ENCODE results near the gene PIP4K2C. TPM values are rescaled to one million over a fixed set of nuclear protein-coding genes. Genes with fewer than 3 reads are reported as not detected.

PIP4K2C gene
- total RNA-seq, 1 experiment from 2014 or later: 88.6 TPM

GRCh38 chr12:57606821-57607220, 15.8 kb downstream of the PIP4K2C start:
- ChIA-PET CTCF (no interaction called here), POLR2A (ENCODE audit: unreplicated experiment) (no interaction called here)
- Histone ChIP-seq H3K36me3 (ENCODE audit: low read depth, low read length) (peaks cover 5% of the 10 kb centered on the region; the same call in 1 of the 2 replicates), H3K27ac (ENCODE audit: low read length) (no peak overlapping the region), H3K27me3 (ENCODE audit: low read length) (no peaks in the 10 kb centered on the region), H3K9me3 (ENCODE audit: low read length) (no peaks in the 10 kb centered on the region), H3K4me3 (ENCODE audit: low read length) (no peak overlapping the region), H3K4me1 (ENCODE audit: insufficient read depth, low read length) (peaks cover 21% of the 10 kb centered on the region), H3K4me2 (ENCODE audit: low read length) (no peak overlapping the region), H3K9ac (ENCODE audit: low read length) (no peak overlapping the region), H3F3A (ENCODE audit: low read length, unreplicated experiment) (no peaks in the 10 kb centered on the region), H3K9me2 (replicated peaks; ENCODE audit: low read length) (no peaks in the 10 kb centered on the region), H3K79me2 (ENCODE audit: low read length) (no peaks in the 10 kb centered on the region), H2AFZ (ENCODE audit: low read length) (no peak overlapping the region), H4K20me1 (ENCODE audit: low read length) (no peaks in the 10 kb centered on the region)
- intact Hi-C loops (cut with micrococcal nuclease): no loop called here
- TF ChIP-seq, protein P1, sequence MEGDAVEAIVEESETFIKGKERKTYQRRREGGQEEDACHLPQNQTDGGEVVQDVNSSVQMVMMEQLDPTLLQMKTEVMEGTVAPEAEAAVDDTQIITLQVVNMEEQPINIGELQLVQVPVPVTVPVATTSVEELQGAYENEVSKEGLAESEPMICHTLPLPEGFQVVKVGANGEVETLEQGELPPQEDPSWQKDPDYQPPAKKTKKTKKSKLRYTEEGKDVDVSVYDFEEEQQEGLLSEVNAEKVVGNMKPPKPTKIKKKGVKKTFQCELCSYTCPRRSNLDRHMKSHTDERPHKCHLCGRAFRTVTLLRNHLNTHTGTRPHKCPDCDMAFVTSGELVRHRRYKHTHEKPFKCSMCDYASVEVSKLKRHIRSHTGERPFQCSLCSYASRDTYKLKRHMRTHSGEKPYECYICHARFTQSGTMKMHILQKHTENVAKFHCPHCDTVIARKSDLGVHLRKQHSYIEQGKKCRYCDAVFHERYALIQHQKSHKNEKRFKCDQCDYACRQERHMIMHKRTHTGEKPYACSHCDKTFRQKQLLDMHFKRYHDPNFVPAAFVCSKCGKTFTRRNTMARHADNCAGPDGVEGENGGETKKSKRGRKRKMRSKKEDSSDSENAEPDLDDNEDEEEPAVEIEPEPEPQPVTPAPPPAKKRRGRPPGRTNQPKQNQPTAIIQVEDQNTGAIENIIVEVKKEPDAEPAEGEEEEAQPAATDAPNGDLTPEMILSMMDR (conservative IDR thresholded peaks at IDR 0.05; ENCODE audit: low read depth, low read length): no peak
- TF ChIP-seq EZH2 (IDR thresholded peaks at IDR 0.05; ENCODE audit: low read length, unreplicated experiment) (no peak), EZH2phosphoT487 (IDR thresholded peaks at IDR 0.05; ENCODE audit: borderline replicate concordance, low read length) (no peak)
- BruUV-seq (replicated peaks): no TSS peak
- no peak for DNase-seq
- ATAC-seq: no peak

DNA sequence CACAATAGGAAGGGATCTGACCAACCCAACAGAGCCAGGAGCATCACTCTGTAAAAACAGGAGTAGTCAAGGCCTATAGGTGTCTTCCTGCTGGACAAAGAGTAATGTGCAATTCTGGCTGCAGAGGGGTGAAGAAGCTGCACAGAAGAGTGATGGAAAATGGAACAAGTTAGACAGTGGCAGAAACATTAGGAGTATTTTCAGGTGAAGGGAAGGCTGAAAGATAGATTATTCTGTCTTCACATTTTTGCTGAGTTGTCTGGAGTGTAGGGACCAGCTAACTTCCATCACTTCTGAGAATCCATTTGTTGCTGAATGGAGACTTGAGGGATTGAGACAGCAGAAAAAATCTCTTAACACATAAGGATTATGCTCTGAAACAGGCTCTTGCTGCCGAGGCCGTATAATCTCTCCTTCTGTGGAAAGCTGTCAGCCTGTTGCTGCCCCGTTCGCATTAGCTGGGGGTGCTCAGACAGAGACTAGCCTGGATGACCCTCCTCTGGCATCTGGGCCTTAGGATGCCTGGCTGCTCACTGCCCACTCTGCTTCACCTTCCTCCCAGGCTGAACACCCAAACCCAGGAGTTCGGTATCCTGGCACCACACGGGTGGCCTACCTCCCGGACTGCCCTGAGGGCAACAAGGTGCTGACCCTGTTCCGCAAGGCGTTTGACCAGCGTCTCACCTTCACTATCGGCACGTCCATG, 17.1 kb downstream of the PIP4K2C start:
- no peak for ATAC-seq
- H3K9me3 ChIP-seq (ENCODE audit: low read length): no peaks in the 10 kb centered on the region
- no peak overlapping the region for H3K4me3 ChIP-seq (ENCODE audit: low read length)
- H3K9ac ChIP-seq (ENCODE audit: low read length): no peak overlapping the region
- intact Hi-C loops (cut with micrococcal nuclease): no loop called here
- H3K9me2 ChIP-seq (replicated peaks; ENCODE audit: low read length): no peaks in the 10 kb centered on the region
- no peaks in the 10 kb centered on the region for H4K20me1 ChIP-seq (ENCODE audit: low read length)
- no peaks in the 10 kb centered on the region for H3K79me2 ChIP-seq (ENCODE audit: low read length)
- POLR2A ChIA-PET (ENCODE audit: unreplicated experiment): no interaction called here
- H3K4me1 ChIP-seq (ENCODE audit: insufficient read depth, low read length): peaks cover 26% of the 10 kb centered on the region
- no TSS peak for BruUV-seq (replicated peaks)
- no peak overlapping the region for H3K27ac ChIP-seq (ENCODE audit: low read length)
- no peaks in the 10 kb centered on the region for H3K27me3 ChIP-seq (ENCODE audit: low read length)
- TF ChIP-seq EZH2phosphoT487 (IDR thresholded peaks at IDR 0.05; ENCODE audit: borderline replicate concordance, low read length) (no peak), EZH2 (IDR thresholded peaks at IDR 0.05; ENCODE audit: low read length, unreplicated experiment) (no peak)
- TF ChIP-seq, protein P1 (conservative IDR thresholded peaks at IDR 0.05; ENCODE audit: low read depth, low read length): no peak
- no peak overlapping the region for H2AFZ ChIP-seq (ENCODE audit: low read length)
- H3K36me3 ChIP-seq (ENCODE audit: low read depth, low read length): no peaks in the 10 kb centered on the region
- no peak overlapping the region for H3K4me2 ChIP-seq (ENCODE audit: low read length)
- CTCF ChIA-PET: no interaction called here
- no peaks in the 10 kb centered on the region for H3F3A ChIP-seq (ENCODE audit: low read length, unreplicated experiment)
- DNase-seq: no peak

DNA sequence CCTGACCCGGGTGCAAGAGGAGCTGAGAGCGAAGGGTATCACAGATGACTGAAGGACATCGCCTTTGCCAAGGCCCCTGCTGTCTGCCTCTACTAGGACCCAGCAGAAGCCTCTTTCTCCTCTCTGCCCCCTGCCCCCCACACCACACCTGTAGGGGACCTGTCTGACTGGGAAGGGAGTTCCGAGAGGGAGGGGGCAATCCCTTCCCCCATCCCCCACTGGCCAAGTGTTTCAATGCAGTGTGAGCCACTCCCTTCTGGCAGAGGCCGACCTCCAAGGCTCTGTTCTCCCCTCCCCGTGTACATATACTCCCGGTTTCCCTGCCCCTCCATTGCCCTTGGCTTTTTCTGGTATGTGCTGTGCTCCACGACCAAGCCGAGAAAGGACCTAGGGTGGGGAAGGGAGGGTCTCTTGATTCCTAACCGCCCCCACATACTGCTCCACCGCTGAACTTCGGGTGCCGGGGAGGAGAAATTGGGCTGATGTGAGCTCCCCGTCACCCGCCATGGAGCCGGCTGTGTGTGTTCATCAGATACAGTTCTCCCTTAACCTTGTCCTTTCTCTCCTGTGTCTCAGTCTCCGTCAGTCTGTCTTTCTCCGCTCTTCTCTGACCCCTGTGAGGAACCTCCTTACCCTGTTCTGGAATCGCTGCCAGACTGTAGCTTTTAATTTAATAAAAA, 18.2 kb downstream of the PIP4K2C start:
- ATAC-seq: no peak
- Histone ChIP-seq H3F3A (ENCODE audit: low read length, unreplicated experiment) (no peaks in the 10 kb centered on the region), H3K79me2 (ENCODE audit: low read length) (no peaks in the 10 kb centered on the region), H3K36me3 (ENCODE audit: low read depth, low read length) (no peaks in the 10 kb centered on the region), H2AFZ (ENCODE audit: low read length) (no peak overlapping the region), H3K9me2 (replicated peaks; ENCODE audit: low read length) (no peaks in the 10 kb centered on the region), H3K4me1 (ENCODE audit: insufficient read depth, low read length) (peaks cover 18% of the 10 kb centered on the region; the same call in 1 of the 2 replicates), H3K27me3 (ENCODE audit: low read length) (no peaks in the 10 kb centered on the region), H3K9ac (ENCODE audit: low read length) (no peak overlapping the region), H3K4me3 (ENCODE audit: low read length) (no peak overlapping the region), H3K4me2 (ENCODE audit: low read length) (no peak overlapping the region), H3K9me3 (ENCODE audit: low read length) (no peaks in the 10 kb centered on the region), H3K27ac (ENCODE audit: low read length) (no peak overlapping the region), H4K20me1 (ENCODE audit: low read length) (no peaks in the 10 kb centered on the region)
- DNase-seq: no peak
- ChIA-PET CTCF (interaction anchor here (0.6 kb wide), 1 partner anchor 117 kb away, joined by 11 read pairs; no protein-coding TSS in a partner anchor), POLR2A (ENCODE audit: unreplicated experiment) (no interaction called here)
- TF ChIP-seq EZH2phosphoT487 (IDR thresholded peaks at IDR 0.05; ENCODE audit: borderline replicate concordance, low read length) (no peak), EZH2 (IDR thresholded peaks at IDR 0.05; ENCODE audit: low read length, unreplicated experiment) (no peak)
- TF ChIP-seq, protein P1 (conservative IDR thresholded peaks at IDR 0.05; ENCODE audit: low read depth, low read length): no peak
- intact Hi-C loops (cut with micrococcal nuclease): no loop called here
- no TSS peak for BruUV-seq (replicated peaks)

Measured in PC-3 (cell line).